Measurements from ENCODE around the gene MAPK1. TPM values are rescaled to one million over a fixed set of nuclear protein-coding genes. Genes with fewer than 3 reads are reported as not detected.
"Not testable (repeated sequence)": the region's sequence is repeated elsewhere in the genome, so short reads cannot be mapped to it uniquely, and the experiment has no call there.

MAPK1 gene
- total RNA-seq, 6 experiments from 2014 or later: 140 to 178 (median 160) TPM

GRCh38 chr22:21735200-21736083 is 132.0 kb downstream of the MAPK1 start, which contains the start of gene YPEL1:
Gene YPEL1, minus strand, starts transcription at chr22:21735794. Its CDS starts 25,050 bp downstream, at chr22:21710744.
- peak within 1 kb of the TSS; percentile 90 for H3K4me3 Mint-ChIP-seq
- H3K36me3 Mint-ChIP-seq (ENCODE audit: low read depth): no peaks in the 10 kb centered on the region
- H3K27me3 Mint-ChIP-seq (ENCODE audit: insufficient read depth): peaks cover 25% of the 10 kb centered on the region
- peaks cover 9% of the 10 kb centered on the region for H3K4me1 Mint-ChIP-seq (ENCODE audit: low read depth)
- no peaks in the 10 kb centered on the region for H3K9me3 Mint-ChIP-seq
- no peak for TF ChIP-seq CTCF (IDR thresholded peaks at IDR 0.05)
- no peak within 1 kb of the TSS for H3K27ac Mint-ChIP-seq
- peak; percentile 89 for DNase-seq

- Mint-ChIP-seq H3K27ac (no peak overlapping the region), H3K4me3 (peak overlapping the region; percentile 90), H3K27me3 (ENCODE audit: insufficient read depth) (peaks cover 18% of the 10 kb centered on the region), H3K4me1 (ENCODE audit: low read depth) (peaks cover 9% of the 10 kb centered on the region), H3K9me3 (no peaks in the 10 kb centered on the region), H3K36me3 (ENCODE audit: low read depth) (no peaks in the 10 kb centered on the region)
- TF ChIP-seq CTCF (IDR thresholded peaks at IDR 0.05): no peak
- no peak for DNase-seq
Measured at GRCh38 chr22:21734540-21735199, 132.8 kb downstream of the MAPK1 start.

GRCh38 chr22:21731503-21731902 is 135.9 kb downstream of the MAPK1 start:
- Mint-ChIP-seq H3K27me3 (ENCODE audit: insufficient read depth) (peaks cover 27% of the 10 kb centered on the region), H3K9me3 (no peaks in the 10 kb centered on the region), H3K4me3 (no peak overlapping the region), H3K4me1 (ENCODE audit: low read depth) (peaks cover 9% of the 10 kb centered on the region), H3K27ac (no peak overlapping the region), H3K36me3 (ENCODE audit: low read depth) (no peaks in the 10 kb centered on the region)
- no peak for DNase-seq
- TF ChIP-seq CTCF (IDR thresholded peaks at IDR 0.05): no peak

GRCh38 chr22:21730535-21731308 is 136.7 kb downstream of the MAPK1 start:
- TF ChIP-seq CTCF (IDR thresholded peaks at IDR 0.05): no peak
- Mint-ChIP-seq H3K4me3 (no peak overlapping the region), H3K27me3 (ENCODE audit: insufficient read depth) (peaks cover 27% of the 10 kb centered on the region)

GRCh38 chr22:21729184-21729583 is 138.3 kb downstream of the MAPK1 start:
- H3K36me3 Mint-ChIP-seq (ENCODE audit: low read depth); DNase-seq; H3K27ac Mint-ChIP-seq; H3K4me3 Mint-ChIP-seq; H3K9me3 Mint-ChIP-seq; H3K4me1 Mint-ChIP-seq (ENCODE audit: low read depth): not testable (repeated sequence)
- peaks cover 27% of the 10 kb centered on the region for H3K27me3 Mint-ChIP-seq (ENCODE audit: insufficient read depth)

More at GRCh38 chr22:21730535-21731308, 136.7 kb downstream of the MAPK1 start:
- Mint-ChIP-seq H3K4me1 (ENCODE audit: low read depth) (peaks cover 9% of the 10 kb centered on the region), H3K36me3 (ENCODE audit: low read depth) (no peaks in the 10 kb centered on the region), H3K27ac (no peak overlapping the region), H3K9me3 (no peaks in the 10 kb centered on the region)
- no peak for DNase-seq
